Upper lobe of right lung (tissue), 1 donor: ENCODE measurements around the gene TEX38. TPM values are rescaled to one million over a fixed set of nuclear protein-coding genes. Genes with fewer than 3 reads are reported as not detected.

Experiments used
- ATAC-seq: fragments of 200-7000 bp; cut with Tn5 transposase; one replicate; pipeline ENCODE4 v1.9.1; 2020; ENCODE audit warnings: mild to moderate bottlenecking, moderate library complexity
- DNase-seq: peaks from one replicate; pipeline ENCODE4 v3.0.0-alpha.2; 2020
- H3K27ac ChIP-seq: fragments of 200-600 bp; one replicate; pipeline ENCODE4 v1.8.0; 2022
- H3K27me3 ChIP-seq: fragments of 200-600 bp; one replicate; pipeline ENCODE4 v1.8.0; 2022; ENCODE audit warnings: mild to moderate bottlenecking
- H3K36me3 ChIP-seq: fragments of 200-600 bp; one replicate; pipeline ENCODE4 v1.8.0; 2022
- H3K4me1 ChIP-seq: fragments of 200-600 bp; one replicate; pipeline ENCODE4 v1.8.0; 2022
- H3K4me3 ChIP-seq: fragments of 200-600 bp; one replicate; pipeline ENCODE4 v1.8.0; 2022; ENCODE audit warnings: mild to moderate bottlenecking
- H3K9me3 ChIP-seq: fragments of 200-600 bp; one replicate; pipeline ENCODE4 v1.8.0; 2022
- intact Hi-C: fragments of 100-400 bp; cut with DNase I; formaldehyde crosslinking; loops from one replicate; pipeline ENCODE4 v1.11.0; 2022
- long read RNA-seq: library from polyadenylated mRNA; unstranded; transcript quantifications from one replicate; pipeline ENCODE4 v2.0.0, GENCODE V29; 2021
- total RNA-seq: library from RNA; stranded (reverse); fragmentation: NEBNext Ultra II Directional; extraction: Animal tissue kit (Norgen Biotek cat#: 25700); gene quantifications from one replicate; pipeline ENCODE4 v1.2.1, GENCODE V29; 2021
- TF ChIP-seq, protein P1 (sequence below): fragments of 200-600 bp; IDR thresholded peaks from one replicate; pipeline ENCODE4 v1.8.0; 2022; ENCODE audit warnings: antibody characterized with exemption
- donor health status: DM: no; HTN: yes; CAD: no; lungs with severe emphysema.

TEX38 gene
- total RNA-seq: not detected
- long read RNA-seq: 0 reads

DNA sequence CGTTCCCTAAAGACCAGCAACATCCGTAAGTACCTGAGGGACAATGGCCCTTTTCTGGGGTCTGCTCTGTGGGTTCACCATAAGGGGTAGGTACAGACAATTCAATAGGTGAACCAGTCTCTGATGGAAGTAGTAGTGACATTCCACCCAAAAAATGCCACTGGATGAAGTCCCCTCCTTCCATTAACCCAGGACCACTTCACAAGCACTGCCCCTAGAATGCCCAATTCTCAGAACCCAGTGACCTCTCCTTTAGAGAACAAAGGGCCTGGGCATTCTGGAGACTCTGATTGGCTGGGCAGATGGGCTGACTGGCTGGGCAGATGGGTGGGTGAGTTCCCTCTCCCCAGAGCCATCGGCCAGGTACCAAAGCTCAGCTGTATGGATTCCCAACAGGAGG lies at the start of gene TEX38:
Gene TEX38 (plus strand): TSS at position 301 of the 400 bp plus-strand sequence. CDS start 81 bp downstream, at position 382.
- no peak for ATAC-seq
- peaks cover 18% of the 10 kb centered on the region for H3K36me3 ChIP-seq
- TF ChIP-seq, protein P1, sequence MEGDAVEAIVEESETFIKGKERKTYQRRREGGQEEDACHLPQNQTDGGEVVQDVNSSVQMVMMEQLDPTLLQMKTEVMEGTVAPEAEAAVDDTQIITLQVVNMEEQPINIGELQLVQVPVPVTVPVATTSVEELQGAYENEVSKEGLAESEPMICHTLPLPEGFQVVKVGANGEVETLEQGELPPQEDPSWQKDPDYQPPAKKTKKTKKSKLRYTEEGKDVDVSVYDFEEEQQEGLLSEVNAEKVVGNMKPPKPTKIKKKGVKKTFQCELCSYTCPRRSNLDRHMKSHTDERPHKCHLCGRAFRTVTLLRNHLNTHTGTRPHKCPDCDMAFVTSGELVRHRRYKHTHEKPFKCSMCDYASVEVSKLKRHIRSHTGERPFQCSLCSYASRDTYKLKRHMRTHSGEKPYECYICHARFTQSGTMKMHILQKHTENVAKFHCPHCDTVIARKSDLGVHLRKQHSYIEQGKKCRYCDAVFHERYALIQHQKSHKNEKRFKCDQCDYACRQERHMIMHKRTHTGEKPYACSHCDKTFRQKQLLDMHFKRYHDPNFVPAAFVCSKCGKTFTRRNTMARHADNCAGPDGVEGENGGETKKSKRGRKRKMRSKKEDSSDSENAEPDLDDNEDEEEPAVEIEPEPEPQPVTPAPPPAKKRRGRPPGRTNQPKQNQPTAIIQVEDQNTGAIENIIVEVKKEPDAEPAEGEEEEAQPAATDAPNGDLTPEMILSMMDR: no peak
- no peak for DNase-seq
- intact Hi-C loops: no loop called here
- H3K27ac ChIP-seq: no peak within 1 kb of the TSS
- no peaks in the 10 kb centered on the region for H3K9me3 ChIP-seq
- no peaks in the 10 kb centered on the region for H3K27me3 ChIP-seq
- peaks cover 11% of the 10 kb centered on the region for H3K4me1 ChIP-seq
- no peak within 1 kb of the TSS for H3K4me3 ChIP-seq

- Histone ChIP-seq H3K4me1 (peaks cover 5% of the 10 kb centered on the region), H3K27ac (no peak overlapping the region), H3K9me3 (no peaks in the 10 kb centered on the region), H3K36me3 (no peaks in the 10 kb centered on the region), H3K27me3 (no peaks in the 10 kb centered on the region), H3K4me3 (no peak overlapping the region)
- ATAC-seq (no peak), DNase-seq (no peak)
- TF ChIP-seq, protein P1: no peak
- intact Hi-C loops: no loop called here
Observed at GRCh38 chr1:46621930-46622329, 49.7 kb upstream of the TEX38 start.

- Histone ChIP-seq H3K36me3 (no peaks in the 10 kb centered on the region), H3K4me3 (no peak overlapping the region), H3K4me1 (peaks cover 1% of the 10 kb centered on the region), H3K27ac (no peak overlapping the region), H3K9me3 (no peaks in the 10 kb centered on the region), H3K27me3 (no peaks in the 10 kb centered on the region)
- peak; percentile 70 for ATAC-seq
- intact Hi-C loops: no loop called here
- TF ChIP-seq, protein P1: peak; percentile 49
- no peak for DNase-seq
Observed at GRCh38 chr1:46622344-46622743, 49.3 kb upstream of the TEX38 start.

DNA sequence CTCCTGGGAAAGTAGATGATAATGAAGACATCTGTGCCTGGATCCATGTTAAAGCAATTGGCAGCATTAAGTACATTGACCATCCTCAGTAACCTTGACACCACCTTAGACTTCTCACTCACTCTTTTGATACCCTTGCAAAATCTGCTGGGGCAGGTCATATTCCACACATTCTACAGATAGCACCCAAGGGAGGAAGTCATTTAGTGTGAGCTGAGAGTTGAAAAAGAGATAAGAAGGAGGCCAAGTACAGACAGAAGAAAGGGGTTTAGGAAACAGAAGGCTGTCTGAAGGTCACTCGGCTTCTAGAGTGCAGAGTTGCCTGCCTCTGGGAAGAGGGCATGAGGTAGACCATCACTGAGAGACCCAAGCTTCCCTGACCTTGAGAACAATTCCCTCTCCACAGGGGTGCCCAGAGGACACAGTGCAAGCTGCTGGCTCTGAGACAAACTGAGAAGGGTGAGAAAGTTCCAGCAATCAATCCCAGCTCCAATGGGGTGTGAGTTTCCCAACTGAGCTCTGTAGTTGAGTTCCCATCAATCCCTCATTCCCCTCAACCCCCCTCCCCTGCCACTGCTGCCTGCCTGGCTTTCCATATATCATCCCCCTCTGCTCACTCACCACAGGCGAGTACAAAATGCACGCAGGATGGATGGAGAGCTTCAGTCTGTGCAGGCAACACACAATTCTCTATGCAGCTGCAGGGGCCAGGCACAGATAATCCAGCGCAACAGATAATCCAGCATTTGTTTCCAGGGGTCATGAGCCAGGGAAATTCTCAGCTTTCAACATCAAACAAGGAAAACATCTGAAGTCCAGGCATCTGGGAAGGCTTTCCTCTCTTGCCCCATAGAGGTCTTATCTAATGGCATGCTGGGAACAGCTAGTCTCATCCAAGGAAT lies 47.7 kb upstream of the TEX38 start:
- H3K27ac ChIP-seq: no peak overlapping the region
- no peaks in the 10 kb centered on the region for H3K4me1 ChIP-seq
- ATAC-seq (no peak), DNase-seq (no peak)
- H3K36me3 ChIP-seq: no peaks in the 10 kb centered on the region
- intact Hi-C loops: no loop called here
- H3K9me3 ChIP-seq: no peaks in the 10 kb centered on the region
- TF ChIP-seq, protein P1: no peak
- H3K27me3 ChIP-seq: no peaks in the 10 kb centered on the region
- no peak overlapping the region for H3K4me3 ChIP-seq

GRCh38 chr1:46630719-46631118 lies 40.9 kb upstream of the TEX38 start:
- H3K9me3 ChIP-seq: no peaks in the 10 kb centered on the region
- H3K27ac ChIP-seq: no peak overlapping the region
- H3K36me3 ChIP-seq: peaks cover 54% of the 10 kb centered on the region
- no peak for ATAC-seq
- TF ChIP-seq, protein P1: no peak
- H3K27me3 ChIP-seq: no peaks in the 10 kb centered on the region
- intact Hi-C loops: no loop called here
- H3K4me1 ChIP-seq: no peaks in the 10 kb centered on the region
- DNase-seq: no peak
- no peak overlapping the region for H3K4me3 ChIP-seq
